ENCODE results near the gene ZNF672. TPM values are rescaled to one million over a fixed set of nuclear protein-coding genes. Genes with fewer than 3 reads are reported as not detected.

ZNF672 gene
- total and polyA plus RNA-seq, 2 of the 13 experiments (the other 11 are each of a cell fraction or from before 2014, with no cell fraction given): 17.2 to 22.9 TPM

DNA sequence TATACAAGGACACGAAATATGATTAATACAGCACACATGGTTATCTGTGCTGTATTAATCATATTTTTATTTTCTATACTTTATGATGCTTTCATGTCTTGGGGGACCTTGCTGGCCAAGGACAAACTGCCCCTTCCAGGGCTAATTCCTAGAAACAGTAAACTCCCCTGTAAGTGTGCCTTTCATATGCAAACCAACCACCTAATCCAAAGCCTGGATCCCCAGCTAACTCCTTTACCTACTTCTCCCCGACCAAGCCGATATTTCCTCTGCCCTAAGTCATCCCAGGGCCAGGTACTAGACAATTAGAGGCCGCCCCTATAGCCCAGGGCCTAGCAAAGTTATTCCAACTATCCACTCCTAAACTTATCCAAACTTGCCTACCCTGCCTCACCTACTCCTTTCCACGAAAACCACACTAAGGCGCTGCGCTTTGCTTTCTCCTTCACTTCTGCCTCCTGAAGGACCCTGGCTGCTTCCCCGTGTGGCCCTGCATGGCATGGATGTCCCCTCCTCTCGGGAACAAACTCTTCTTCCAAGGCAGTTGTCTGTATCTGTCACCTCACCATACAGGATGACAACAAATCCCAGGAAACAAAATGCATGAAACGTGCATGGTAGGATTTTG is 22.5 kb upstream of the ZNF672 start:
- no peak for TF ChIP-seq ZBTB8A (CRISPR knock-in tag; IDR thresholded peaks at IDR 0.05; ENCODE audit: borderline replicate concordance, low read depth)
- TF ChIP-seq, protein P1, sequence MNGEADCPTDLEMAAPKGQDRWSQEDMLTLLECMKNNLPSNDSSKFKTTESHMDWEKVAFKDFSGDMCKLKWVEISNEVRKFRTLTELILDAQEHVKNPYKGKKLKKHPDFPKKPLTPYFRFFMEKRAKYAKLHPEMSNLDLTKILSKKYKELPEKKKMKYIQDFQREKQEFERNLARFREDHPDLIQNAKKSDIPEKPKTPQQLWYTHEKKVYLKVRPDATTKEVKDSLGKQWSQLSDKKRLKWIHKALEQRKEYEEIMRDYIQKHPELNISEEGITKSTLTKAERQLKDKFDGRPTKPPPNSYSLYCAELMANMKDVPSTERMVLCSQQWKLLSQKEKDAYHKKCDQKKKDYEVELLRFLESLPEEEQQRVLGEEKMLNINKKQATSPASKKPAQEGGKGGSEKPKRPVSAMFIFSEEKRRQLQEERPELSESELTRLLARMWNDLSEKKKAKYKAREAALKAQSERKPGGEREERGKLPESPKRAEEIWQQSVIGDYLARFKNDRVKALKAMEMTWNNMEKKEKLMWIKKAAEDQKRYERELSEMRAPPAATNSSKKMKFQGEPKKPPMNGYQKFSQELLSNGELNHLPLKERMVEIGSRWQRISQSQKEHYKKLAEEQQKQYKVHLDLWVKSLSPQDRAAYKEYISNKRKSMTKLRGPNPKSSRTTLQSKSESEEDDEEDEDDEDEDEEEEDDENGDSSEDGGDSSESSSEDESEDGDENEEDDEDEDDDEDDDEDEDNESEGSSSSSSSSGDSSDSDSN (CRISPR knock-in tag; IDR thresholded peaks at IDR 0.05): no peak
- no peaks in the 10 kb centered on the region for H3K9me3 ChIP-seq (ENCODE audit: low read length)
- CTCF ChIA-PET (ENCODE audit: low intra/inter-chr PET ratio, low total read pairs): no interaction called here
- no peak overlapping the region for H3K4me3 ChIP-seq (replicated peaks in 1 of 3; ENCODE audit: insufficient read depth in 1 of 3, low read depth in 2 of 3, low read length in 3 of 3)
- peaks cover 5% of the 10 kb centered on the region for H3K4me1 ChIP-seq (ENCODE audit: insufficient read depth, low read length)
- H4K20me1 ChIP-seq (ENCODE audit: insufficient read depth, low read length): no peaks in the 10 kb centered on the region
- TSS peak; percentile 38 for BruUV-seq (replicated peaks)
- FAIRE-seq: no peak
- WGBS (ENCODE audit: low lambda C conversion rate): 96% methylated on average over 10 of the region's 10 CpGs
- no peak overlapping the region for H3K4me2 ChIP-seq (ENCODE audit: low read depth, low read length)
- no peak overlapping the region for H3K27ac ChIP-seq (ENCODE audit: extremely low read length, insufficient read depth, low read length)
- no peak overlapping the region for H3K9ac ChIP-seq (ENCODE audit: insufficient read depth, low read depth, low read length)
- POLR2A ChIA-PET: no interaction called here
- H3K36me3 ChIP-seq (replicated peaks in 1 of 2; ENCODE audit: control insufficient read depth in 1 of 2, insufficient read depth in 2 of 2, low read length in 2 of 2): peaks cover 19 to 72% of the 10 kb centered on the region in 2 experiments
- no peak overlapping the region for H2AFZ ChIP-seq (ENCODE audit: low read length)
- peaks cover 6% of the 10 kb centered on the region for H3K79me2 ChIP-seq (ENCODE audit: insufficient read depth, low read length)
- H3K27me3 ChIP-seq (ENCODE audit: control insufficient read depth in 1 of 2, insufficient read depth in 2 of 2, low read length in 2 of 2): no peaks in the 10 kb centered on the region
- DNase-seq (ENCODE audit: low spot score): no peak
- ATAC-seq: no peak
- intact Hi-C loops (cut with micrococcal nuclease; ENCODE audit: unreplicated experiment): no loop called here
- in situ Hi-C loops (cut with HindIII; ENCODE audit: extremely low pct_ligation_motif_present, low pct_unique_long_range_greater_than_20kb): loop anchor here (5.0 kb wide), 1 partner anchor 58 kb away; the partner anchor contains the start of gene LYPD8

- Histone ChIP-seq H3K4me2 (ENCODE audit: low read depth, low read length) (no peak overlapping the region), H2AFZ (ENCODE audit: low read length) (no peak overlapping the region), H3K27ac (ENCODE audit: extremely low read length, insufficient read depth, low read length) (no peak overlapping the region), H3K79me2 (ENCODE audit: insufficient read depth, low read length) (peaks cover 8% of the 10 kb centered on the region), H3K4me1 (ENCODE audit: insufficient read depth, low read length) (peaks cover 13% of the 10 kb centered on the region), H3K36me3 (replicated peaks in 1 of 2; ENCODE audit: control insufficient read depth in 1 of 2, insufficient read depth in 2 of 2, low read length in 2 of 2) (peaks cover 19 to 76% of the 10 kb centered on the region in 2 experiments), H4K20me1 (ENCODE audit: insufficient read depth, low read length) (no peaks in the 10 kb centered on the region), H3K9me3 (ENCODE audit: low read length) (no peaks in the 10 kb centered on the region), H3K4me3 (replicated peaks in 1 of 3; ENCODE audit: insufficient read depth in 1 of 3, low read depth in 2 of 3, low read length in 3 of 3) (no peak overlapping the region), H3K9ac (ENCODE audit: insufficient read depth, low read depth, low read length) (no peak overlapping the region), H3K27me3 (ENCODE audit: control insufficient read depth in 1 of 2, insufficient read depth in 2 of 2, low read length in 2 of 2) (no peaks in the 10 kb centered on the region)
- 93% methylated on average over 13 of the region's 13 CpGs for WGBS (ENCODE audit: low lambda C conversion rate)
- intact Hi-C loops (cut with micrococcal nuclease; ENCODE audit: unreplicated experiment) (no loop called here), in situ Hi-C loops (cut with HindIII; ENCODE audit: extremely low pct_ligation_motif_present, low pct_unique_long_range_greater_than_20kb) (loop anchor here (5.0 kb wide), 1 partner anchor 59 kb away; the partner anchor contains the start of gene LYPD8)
- FAIRE-seq (no peak), ATAC-seq (no peak), DNase-seq (ENCODE audit: low spot score) (no peak)
- ChIA-PET POLR2A (no interaction called here), CTCF (ENCODE audit: low intra/inter-chr PET ratio, low total read pairs) (no interaction called here)
- BruUV-seq (replicated peaks): no TSS peak
- no peak for TF ChIP-seq POLR2AphosphoS5 (IDR thresholded peaks at IDR 0.05; ENCODE audit: low read depth, low read length)
- TF ChIP-seq NR2F2 (IDR thresholded peaks at IDR 0.05; ENCODE audit: borderline replicate concordance, low read depth): no peak
- TF ChIP-seq ZNF713 (CRISPR knock-in tag; IDR thresholded peaks at IDR 0.05): no peak
- no peak for TF ChIP-seq ZBTB49 (CRISPR knock-in tag; IDR thresholded peaks at IDR 0.05; ENCODE audit: borderline replicate concordance)
- TF ChIP-seq POLR2A (IDR thresholded peaks at IDR 0.05; ENCODE audit: insufficient read depth in 1 of 2, low read depth in 2 of 2, low read length in 2 of 2): no peak
These were observed 21.8 kb upstream of the ZNF672 start for GRCh38 chr1:248816042-248816851.

Data from HepG2 (cell line).